ENCODE results near the gene LRRC47.

Gene LRRC47

DNA sequence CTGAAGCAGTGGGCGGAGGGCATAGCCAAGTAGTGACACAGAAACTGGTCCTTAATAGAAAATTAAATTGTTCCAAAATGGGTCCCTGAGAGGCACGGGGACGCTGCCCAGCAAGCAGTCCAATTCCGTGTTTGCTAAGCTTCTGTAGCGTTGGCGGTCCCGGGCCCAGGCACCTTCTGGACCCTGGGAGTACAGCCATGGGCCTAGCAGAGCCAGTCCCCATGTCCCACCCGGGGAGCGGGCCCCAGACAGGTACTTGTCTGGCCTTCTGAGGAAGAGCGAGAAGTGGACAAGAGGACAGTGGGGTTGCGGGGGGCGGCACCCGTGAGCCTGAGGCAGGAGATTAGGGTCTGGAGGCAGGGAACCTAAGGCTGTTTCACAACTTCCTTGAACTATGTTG is 55.5 kb downstream of the LRRC47 start:
- Histone ChIP-seq H3K9me3 (replicated peaks; ENCODE audit: low read length) (no peaks in the 10 kb centered on the region), H3K4me1 (ENCODE audit: control insufficient read depth, insufficient read depth, low read length) (peaks cover 11% of the 10 kb centered on the region), H3K4me3 (ENCODE audit: low read length) (no peak overlapping the region), H3K4me2 (ENCODE audit: low read length) (no peak overlapping the region), H3K9ac (ENCODE audit: low read depth, low read length) (no peak overlapping the region), H3K36me3 (ENCODE audit: insufficient read depth, low read length) (peaks cover 34% of the 10 kb centered on the region), H3K27me3 (ENCODE audit: control insufficient read depth, insufficient read depth, low read length) (no peaks in the 10 kb centered on the region)

DNA sequence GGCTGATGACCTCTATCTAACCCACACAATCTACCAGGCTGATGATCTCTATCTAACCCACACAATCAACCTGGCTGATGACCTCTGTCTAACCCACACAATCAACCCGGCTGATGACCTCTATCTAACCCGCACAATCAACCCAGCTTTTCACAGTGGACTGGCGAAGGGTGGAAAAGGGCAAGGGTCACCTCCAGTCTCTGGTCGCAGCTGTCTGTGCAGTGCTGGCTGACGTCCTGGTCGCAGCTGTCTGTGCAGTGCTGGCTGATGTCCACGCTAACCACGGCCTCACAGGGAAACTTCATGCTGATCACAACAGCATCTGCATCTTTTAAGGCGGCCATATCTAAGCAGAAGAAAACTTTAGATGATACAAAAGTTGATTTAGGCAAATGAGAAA is 56.3 kb downstream of the LRRC47 start:
- H3K4me3 ChIP-seq (ENCODE audit: low read length), result no peak overlapping the region
- H3K27me3 ChIP-seq (ENCODE audit: control insufficient read depth, insufficient read depth, low read length), result no peaks in the 10 kb centered on the region
- peaks cover 34% of the 10 kb centered on the region for H3K36me3 ChIP-seq (ENCODE audit: insufficient read depth, low read length)
- no peaks in the 10 kb centered on the region for H3K9me3 ChIP-seq (replicated peaks; ENCODE audit: low read length)
- H3K4me2 ChIP-seq (ENCODE audit: low read length), result no peak overlapping the region
- H3K9ac ChIP-seq (ENCODE audit: low read depth, low read length), result no peak overlapping the region
- H3K4me1 ChIP-seq (ENCODE audit: control insufficient read depth, insufficient read depth, low read length), result peaks cover 18% of the 10 kb centered on the region

DNA sequence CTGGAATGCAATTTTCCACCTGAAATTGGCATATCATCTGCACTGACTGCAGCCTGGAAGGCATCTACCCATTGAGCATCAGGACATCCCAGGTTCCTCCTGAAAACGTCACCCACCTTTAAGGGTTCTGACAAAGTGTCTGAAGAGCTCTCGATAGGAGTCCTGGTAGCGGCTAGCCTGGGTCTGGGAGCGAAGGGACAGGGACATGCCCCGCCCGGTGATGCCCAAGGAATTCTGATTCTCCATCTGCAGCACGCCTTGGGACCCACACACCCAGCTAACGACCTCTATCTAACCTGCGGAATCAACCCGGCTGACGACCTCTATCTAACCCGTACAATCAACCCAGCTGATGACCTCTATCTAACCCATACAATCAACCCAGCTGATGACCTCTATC is 57.4 kb downstream of the LRRC47 start:
- Histone ChIP-seq H3K9me3 (replicated peaks; ENCODE audit: low read length) (no peaks in the 10 kb centered on the region), H3K4me3 (ENCODE audit: low read length) (no peak overlapping the region), H3K9ac (ENCODE audit: low read depth, low read length) (no peak overlapping the region), H3K27me3 (ENCODE audit: control insufficient read depth, insufficient read depth, low read length) (no peaks in the 10 kb centered on the region), H3K4me1 (ENCODE audit: control insufficient read depth, insufficient read depth, low read length) (peaks cover 18% of the 10 kb centered on the region), H3K4me2 (ENCODE audit: low read length) (no peak overlapping the region), H3K36me3 (ENCODE audit: insufficient read depth, low read length) (peaks cover 37% of the 10 kb centered on the region)

DNA sequence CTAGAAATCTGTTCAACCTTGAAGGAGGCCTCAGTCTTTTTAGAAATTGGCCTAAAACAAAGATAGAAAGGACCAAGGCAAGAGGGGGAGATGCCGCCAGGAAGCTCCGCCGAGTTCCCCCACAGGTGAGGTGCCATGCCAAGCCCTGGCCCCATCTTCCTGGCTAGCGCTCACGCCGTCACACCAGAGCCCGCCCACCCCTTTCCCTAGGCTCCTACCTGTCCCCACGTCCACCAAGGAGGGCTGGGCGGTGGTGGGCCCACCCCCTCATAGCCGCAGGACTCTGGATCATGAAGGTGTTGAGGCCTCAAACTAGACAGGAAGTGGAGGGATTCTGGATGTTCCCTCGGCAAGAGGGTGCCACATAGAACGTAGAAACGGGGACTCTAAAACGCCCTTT is 59.6 kb downstream of the LRRC47 start:
- H3K4me2 ChIP-seq (ENCODE audit: low read length), result no peak overlapping the region
- H3K4me1 ChIP-seq (ENCODE audit: control insufficient read depth, insufficient read depth, low read length), result peaks cover 18% of the 10 kb centered on the region
- H3K9ac ChIP-seq (ENCODE audit: low read depth, low read length), result peak overlapping the region; percentile 69
- H3K36me3 ChIP-seq (ENCODE audit: insufficient read depth, low read length), result peaks cover 27% of the 10 kb centered on the region
- peaks cover 8% of the 10 kb centered on the region for H3K27me3 ChIP-seq (ENCODE audit: control insufficient read depth, insufficient read depth, low read length)
- no peaks in the 10 kb centered on the region for H3K9me3 ChIP-seq (replicated peaks; ENCODE audit: low read length)
- no peak overlapping the region for H3K4me3 ChIP-seq (ENCODE audit: low read length)

DNA sequence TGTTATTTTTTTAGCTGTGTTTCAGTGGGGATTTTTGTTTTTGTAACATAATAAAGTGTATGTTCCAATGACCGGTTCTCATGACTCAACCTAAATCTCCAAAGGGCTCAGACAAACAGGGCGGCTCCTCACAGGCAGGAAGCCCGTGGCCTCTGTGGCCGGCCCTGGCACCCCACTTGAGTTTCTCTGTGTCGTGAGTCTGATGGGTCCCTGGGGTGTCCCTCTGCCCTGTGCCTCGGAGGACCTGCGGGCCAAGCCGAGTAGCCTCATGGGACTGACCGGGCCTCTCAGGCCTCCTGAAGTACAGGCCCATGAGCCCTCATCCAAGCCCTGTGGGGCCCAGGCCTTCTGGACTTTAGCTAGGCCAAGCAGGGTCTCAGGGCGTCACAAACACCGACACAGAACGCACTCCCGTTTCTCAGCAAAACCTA is 60.2 kb downstream of the LRRC47 start:
- Histone ChIP-seq H3K36me3 (ENCODE audit: insufficient read depth, low read length) (peaks cover 27% of the 10 kb centered on the region), H3K9ac (ENCODE audit: low read depth, low read length) (peak overlapping the region; percentile 69), H3K4me2 (ENCODE audit: low read length) (peak overlapping the region; percentile 53)

DNA sequence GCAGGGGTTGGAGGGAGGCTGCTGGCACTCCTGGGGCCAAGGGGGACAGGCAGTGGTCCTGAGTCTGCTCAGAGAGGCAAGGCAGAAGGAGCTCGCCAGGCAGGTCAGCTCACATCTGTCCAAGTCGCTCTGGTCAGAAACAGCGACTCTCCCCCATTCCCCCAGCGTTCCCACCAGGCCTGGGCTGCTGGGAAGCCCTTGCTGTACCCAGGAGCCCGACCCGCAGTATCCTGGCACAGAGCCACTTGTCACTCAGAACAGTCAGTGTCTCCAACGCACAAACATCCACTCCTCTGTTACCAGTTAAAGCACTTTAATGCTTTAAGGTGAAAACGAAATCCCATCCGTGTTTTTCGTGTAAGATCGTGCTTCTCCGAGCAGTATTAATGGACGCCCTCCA is 60.6 kb downstream of the LRRC47 start:
- H3K27me3 ChIP-seq (ENCODE audit: control insufficient read depth, insufficient read depth, low read length), result peaks cover 16% of the 10 kb centered on the region
- H3K4me2 ChIP-seq (ENCODE audit: low read length), result peak overlapping the region; percentile 53
- H3K4me1 ChIP-seq (ENCODE audit: control insufficient read depth, insufficient read depth, low read length), result peaks cover 18% of the 10 kb centered on the region
- H3K36me3 ChIP-seq (ENCODE audit: insufficient read depth, low read length), result peaks cover 27% of the 10 kb centered on the region
- H3K9ac ChIP-seq (ENCODE audit: low read depth, low read length), result peak overlapping the region; percentile 69
- H3K4me3 ChIP-seq (ENCODE audit: low read length), result no peak overlapping the region
- no peaks in the 10 kb centered on the region for H3K9me3 ChIP-seq (replicated peaks; ENCODE audit: low read length)

More for the DNA sequence above, 60.2 kb downstream of the LRRC47 start:
- Histone ChIP-seq H3K4me3 (ENCODE audit: low read length) (no peak overlapping the region), H3K4me1 (ENCODE audit: control insufficient read depth, insufficient read depth, low read length) (peaks cover 18% of the 10 kb centered on the region), H3K27me3 (ENCODE audit: control insufficient read depth, insufficient read depth, low read length) (peaks cover 13% of the 10 kb centered on the region), H3K9me3 (replicated peaks; ENCODE audit: low read length) (no peaks in the 10 kb centered on the region)

DNA sequence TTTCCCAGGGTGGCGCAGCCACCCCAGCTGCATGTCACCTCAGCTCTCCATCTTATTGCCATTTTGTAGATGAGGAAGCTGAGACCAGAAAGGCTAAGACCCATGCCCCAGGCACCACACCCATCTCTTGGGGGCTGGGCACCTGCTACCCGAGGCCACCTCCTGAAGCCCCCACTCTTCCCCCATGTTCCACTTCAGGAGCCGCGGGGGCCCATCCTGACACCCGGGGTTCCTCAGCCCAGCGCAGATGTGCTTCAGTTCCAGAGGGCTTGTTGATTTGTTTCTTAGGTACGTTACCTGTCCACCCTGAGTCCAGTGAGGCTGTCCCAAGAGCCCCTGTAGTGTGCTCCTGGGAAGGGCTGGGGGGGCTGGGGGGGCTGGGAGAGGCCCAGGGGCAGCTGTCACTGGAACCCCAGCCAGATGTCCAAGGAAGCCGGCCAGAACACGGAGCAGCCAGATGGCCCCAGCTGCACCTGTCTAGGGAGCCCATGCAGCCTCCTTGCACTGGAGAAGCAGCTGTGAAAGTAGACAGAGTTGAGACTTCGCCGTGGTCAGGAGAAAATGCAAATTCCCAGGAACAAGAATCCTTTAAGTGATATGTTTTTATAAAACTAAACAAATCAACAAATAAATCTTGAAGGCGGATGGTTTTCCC is 61.1 kb downstream of the LRRC47 start:
- Histone ChIP-seq H3K4me1 (ENCODE audit: control insufficient read depth, insufficient read depth, low read length) (peaks cover 18% of the 10 kb centered on the region), H3K4me2 (ENCODE audit: low read length) (no peak overlapping the region), H3K4me3 (ENCODE audit: low read length) (no peak overlapping the region), H3K9ac (ENCODE audit: low read depth, low read length) (peak overlapping the region; percentile 69), H3K27me3 (ENCODE audit: control insufficient read depth, insufficient read depth, low read length) (peaks cover 21% of the 10 kb centered on the region), H3K9me3 (replicated peaks; ENCODE audit: low read length) (no peaks in the 10 kb centered on the region), H3K36me3 (ENCODE audit: insufficient read depth, low read length) (peaks cover 27% of the 10 kb centered on the region)

DNA sequence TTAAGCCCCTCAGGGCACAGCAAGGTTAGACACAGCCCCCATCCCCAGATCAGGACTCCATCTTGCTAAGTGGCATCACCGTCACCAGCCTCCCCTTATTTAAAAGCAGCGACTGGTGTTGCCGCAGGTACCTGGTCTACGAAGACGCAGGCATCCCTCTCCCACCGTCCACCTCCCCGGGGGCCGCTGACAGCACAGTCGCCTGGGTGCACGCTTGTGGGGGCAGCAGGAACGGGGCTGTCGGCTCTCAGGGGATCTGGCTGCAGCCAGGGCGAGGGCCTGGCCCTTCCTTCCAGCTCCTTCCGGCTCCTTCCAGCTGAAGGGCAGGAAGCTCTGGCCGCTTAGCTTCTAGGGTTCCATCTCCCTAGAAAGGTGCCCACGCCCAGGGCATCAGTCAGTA is 61.7 kb downstream of the LRRC47 start:
- peaks cover 26% of the 10 kb centered on the region for H3K27me3 ChIP-seq (ENCODE audit: control insufficient read depth, insufficient read depth, low read length)
- no peak overlapping the region for H3K9ac ChIP-seq (ENCODE audit: low read depth, low read length)
- H3K4me2 ChIP-seq (ENCODE audit: low read length), result no peak overlapping the region
- H3K4me1 ChIP-seq (ENCODE audit: control insufficient read depth, insufficient read depth, low read length), result peaks cover 18% of the 10 kb centered on the region
- no peaks in the 10 kb centered on the region for H3K9me3 ChIP-seq (replicated peaks; ENCODE audit: low read length)
- no peak overlapping the region for H3K4me3 ChIP-seq (ENCODE audit: low read length)
- H3K36me3 ChIP-seq (ENCODE audit: insufficient read depth, low read length), result peaks cover 23% of the 10 kb centered on the region

DNA sequence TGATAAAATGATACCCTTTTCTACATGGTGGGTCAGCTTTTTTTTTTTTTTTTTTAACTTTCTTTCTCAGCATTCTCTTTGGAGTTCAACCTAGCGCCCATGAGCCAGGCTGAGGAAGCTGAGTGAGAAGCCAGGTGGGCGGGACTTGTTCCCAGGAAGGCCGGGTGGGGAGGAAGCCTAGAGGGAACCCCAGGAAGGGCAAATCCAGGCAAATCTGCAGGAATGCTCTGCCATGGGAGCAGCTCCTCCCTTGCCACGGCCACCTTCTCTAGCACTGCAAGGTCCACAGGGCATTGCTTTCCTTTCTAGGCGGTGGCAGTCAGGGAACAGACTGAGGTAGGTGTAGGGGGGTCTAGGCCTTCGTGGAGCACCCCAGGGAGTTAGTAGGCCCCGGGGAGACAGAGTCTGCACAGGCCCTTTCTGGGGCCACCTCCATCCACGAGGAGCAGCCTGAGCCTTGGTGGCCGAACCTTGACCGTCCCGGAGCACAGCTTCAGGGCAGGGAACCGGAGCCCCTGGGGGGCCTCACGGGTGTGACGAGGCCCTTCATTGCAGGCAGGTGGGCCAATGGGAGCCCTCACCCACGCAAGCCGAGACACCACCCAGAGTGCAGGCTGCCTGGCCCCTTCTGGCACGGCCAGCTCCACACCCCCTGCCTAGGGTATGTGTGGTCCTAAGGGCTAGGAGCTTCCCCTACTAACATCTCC is 62.3 kb downstream of the LRRC47 start:
- Histone ChIP-seq H3K9ac (ENCODE audit: low read depth, low read length) (no peak overlapping the region), H3K27me3 (ENCODE audit: control insufficient read depth, insufficient read depth, low read length) (peaks cover 31% of the 10 kb centered on the region), H3K4me2 (ENCODE audit: low read length) (no peak overlapping the region), H3K9me3 (replicated peaks; ENCODE audit: low read length) (no peaks in the 10 kb centered on the region), H3K4me3 (ENCODE audit: low read length) (no peak overlapping the region), H3K36me3 (ENCODE audit: insufficient read depth, low read length) (peaks cover 20% of the 10 kb centered on the region), H3K4me1 (ENCODE audit: control insufficient read depth, insufficient read depth, low read length) (peaks cover 18% of the 10 kb centered on the region)

DNA sequence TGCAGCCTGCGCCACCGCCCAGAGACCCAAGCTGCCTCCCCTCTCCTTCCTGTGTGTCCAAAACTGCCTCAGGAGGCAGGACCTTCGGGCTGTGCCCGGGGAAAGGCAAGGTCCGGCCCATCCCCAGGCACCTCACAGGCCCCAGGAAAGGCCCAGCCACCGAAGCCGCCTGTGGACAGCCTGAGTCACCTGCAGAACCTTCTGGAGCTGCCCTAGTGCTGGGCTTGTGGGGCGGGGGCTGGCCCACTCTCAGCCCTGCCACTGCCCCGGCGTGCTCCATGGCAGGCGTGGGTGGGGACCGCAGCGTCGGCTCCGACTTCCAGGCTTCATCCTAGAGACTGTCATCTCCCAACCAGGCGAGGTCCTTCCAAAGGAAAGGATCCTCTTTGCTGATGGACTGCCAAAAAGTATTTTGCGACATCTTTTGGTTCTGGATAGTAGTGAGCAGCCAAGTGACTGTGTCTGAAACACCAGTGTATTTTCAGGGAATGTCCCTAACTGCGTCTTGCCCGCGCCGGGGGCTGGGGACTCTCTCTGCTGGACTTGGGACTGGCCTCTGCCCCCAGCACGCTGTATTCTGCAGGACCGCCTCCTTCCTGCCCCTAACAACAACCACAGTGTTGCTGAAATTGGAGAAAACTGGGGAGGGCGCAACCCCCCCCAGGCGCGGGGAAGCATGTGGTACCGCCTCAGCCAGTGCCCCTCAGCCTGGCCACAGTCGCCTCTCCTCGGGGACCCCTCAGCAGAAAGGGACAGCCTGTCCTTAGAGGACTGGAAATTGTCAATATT is 63.0 kb downstream of the LRRC47 start:
- H3K9me3 ChIP-seq (replicated peaks; ENCODE audit: low read length), result no peaks in the 10 kb centered on the region
- no peak overlapping the region for H3K4me3 ChIP-seq (ENCODE audit: low read length)
- H3K36me3 ChIP-seq (ENCODE audit: insufficient read depth, low read length), result peaks cover 13% of the 10 kb centered on the region
- H3K27me3 ChIP-seq (ENCODE audit: control insufficient read depth, insufficient read depth, low read length), result peaks cover 35% of the 10 kb centered on the region
- H3K9ac ChIP-seq (ENCODE audit: low read depth, low read length), result no peak overlapping the region
- H3K4me1 ChIP-seq (ENCODE audit: control insufficient read depth, insufficient read depth, low read length), result peaks cover 18% of the 10 kb centered on the region
- H3K4me2 ChIP-seq (ENCODE audit: low read length), result no peak overlapping the region

DNA sequence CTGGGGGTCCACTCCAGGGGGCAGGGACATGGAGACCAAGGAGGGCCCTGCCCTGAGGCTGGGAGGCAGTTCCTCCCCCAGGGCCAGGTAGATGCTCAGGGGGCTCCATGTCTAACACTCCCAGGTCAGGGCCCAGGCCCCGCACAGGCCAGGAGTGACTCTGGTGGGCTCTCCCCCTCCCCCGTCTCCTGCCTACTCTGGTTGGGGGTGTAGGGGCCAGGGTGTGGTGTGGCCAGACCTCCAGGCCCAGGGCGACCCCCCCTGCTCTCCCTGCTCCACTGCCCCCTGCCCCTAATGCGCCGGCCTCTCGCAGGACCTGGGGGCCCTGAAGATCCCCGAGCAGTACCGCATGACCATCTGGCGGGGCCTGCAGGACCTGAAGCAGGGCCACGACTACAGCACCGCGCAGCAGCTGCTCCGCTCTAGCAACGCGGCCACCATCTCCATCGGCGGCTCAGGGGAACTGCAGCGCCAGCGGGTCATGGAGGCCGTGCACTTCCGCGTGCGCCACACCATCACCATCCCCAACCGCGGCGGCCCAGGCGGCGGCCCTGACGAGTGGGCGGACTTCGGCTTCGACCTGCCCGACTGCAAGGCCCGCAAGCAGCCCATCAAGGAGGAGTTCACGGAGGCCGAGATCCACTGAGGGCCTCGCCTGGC is 63.7 kb downstream of the LRRC47 start:
- Histone ChIP-seq H3K27me3 (ENCODE audit: control insufficient read depth, insufficient read depth, low read length) (peaks cover 35% of the 10 kb centered on the region), H3K9ac (ENCODE audit: low read depth, low read length) (no peak overlapping the region), H3K4me3 (ENCODE audit: low read length) (no peak overlapping the region), H3K9me3 (replicated peaks; ENCODE audit: low read length) (no peaks in the 10 kb centered on the region), H3K36me3 (ENCODE audit: insufficient read depth, low read length) (peaks cover 11% of the 10 kb centered on the region), H3K4me1 (ENCODE audit: control insufficient read depth, insufficient read depth, low read length) (peaks cover 18% of the 10 kb centered on the region), H3K4me2 (ENCODE audit: low read length) (no peak overlapping the region)
